Loucy (cell line): Measurements from ENCODE around the gene PAX3.

Experiments
- EZH2phosphoT487 ChIP-seq: fragments of 200-600 bp; IDR thresholded peaks from 2 replicates; pipeline ENCODE4 v1.6.1; 2018; ENCODE audit warnings: antibody characterized with exemption, mild to moderate bottlenecking, moderate library complexity, borderline replicate concordance
- TF ChIP-seq, protein P1 (sequence below): fragments of 200-600 bp; sonication (generic); conservative IDR thresholded peaks from 2 replicates; pipeline ENCODE4 v1.5.1; 2014; ENCODE audit warnings: mild to moderate bottlenecking, antibody characterized with exemption, low read length

DNA sequence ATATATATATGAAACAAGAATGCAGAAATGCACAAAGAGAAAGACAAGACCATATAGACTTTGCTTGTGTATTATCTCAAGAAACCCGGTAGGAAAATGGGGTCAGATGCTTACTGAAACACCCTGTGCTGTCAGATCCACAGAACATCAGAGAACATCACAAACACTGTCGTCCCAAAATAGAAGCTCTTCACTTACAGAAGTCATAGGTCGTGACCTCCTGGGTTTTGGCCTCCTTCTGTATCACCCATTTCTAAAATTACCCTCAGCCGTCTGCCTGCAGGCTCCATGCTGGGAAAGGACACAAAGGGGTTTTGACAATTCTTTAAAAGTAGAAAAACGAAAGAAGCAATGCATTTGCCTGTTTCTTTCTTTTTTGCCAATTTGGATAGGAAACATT is 137.9 kb downstream of the PAX3 start:
- TF ChIP-seq EZH2phosphoT487, result no peak
- TF ChIP-seq, protein P1, sequence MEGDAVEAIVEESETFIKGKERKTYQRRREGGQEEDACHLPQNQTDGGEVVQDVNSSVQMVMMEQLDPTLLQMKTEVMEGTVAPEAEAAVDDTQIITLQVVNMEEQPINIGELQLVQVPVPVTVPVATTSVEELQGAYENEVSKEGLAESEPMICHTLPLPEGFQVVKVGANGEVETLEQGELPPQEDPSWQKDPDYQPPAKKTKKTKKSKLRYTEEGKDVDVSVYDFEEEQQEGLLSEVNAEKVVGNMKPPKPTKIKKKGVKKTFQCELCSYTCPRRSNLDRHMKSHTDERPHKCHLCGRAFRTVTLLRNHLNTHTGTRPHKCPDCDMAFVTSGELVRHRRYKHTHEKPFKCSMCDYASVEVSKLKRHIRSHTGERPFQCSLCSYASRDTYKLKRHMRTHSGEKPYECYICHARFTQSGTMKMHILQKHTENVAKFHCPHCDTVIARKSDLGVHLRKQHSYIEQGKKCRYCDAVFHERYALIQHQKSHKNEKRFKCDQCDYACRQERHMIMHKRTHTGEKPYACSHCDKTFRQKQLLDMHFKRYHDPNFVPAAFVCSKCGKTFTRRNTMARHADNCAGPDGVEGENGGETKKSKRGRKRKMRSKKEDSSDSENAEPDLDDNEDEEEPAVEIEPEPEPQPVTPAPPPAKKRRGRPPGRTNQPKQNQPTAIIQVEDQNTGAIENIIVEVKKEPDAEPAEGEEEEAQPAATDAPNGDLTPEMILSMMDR, result no peak
